HG03064 (cell line): ENCODE measurements around the gene DPP9.
"Not testable (repeated sequence)": the region's sequence is repeated elsewhere in the genome, so short reads cannot be mapped to it uniquely, and the experiment has no call there.

Experiments
- ATAC-seq: cut with Tn5 transposase; IDR thresholded peaks from one replicate; pipeline ENCODE4 v1.9.1; 2021; ENCODE audit warnings: low read depth; ENCODE audit not compliant: unreplicated experiment

The DPP9 gene

DNA sequence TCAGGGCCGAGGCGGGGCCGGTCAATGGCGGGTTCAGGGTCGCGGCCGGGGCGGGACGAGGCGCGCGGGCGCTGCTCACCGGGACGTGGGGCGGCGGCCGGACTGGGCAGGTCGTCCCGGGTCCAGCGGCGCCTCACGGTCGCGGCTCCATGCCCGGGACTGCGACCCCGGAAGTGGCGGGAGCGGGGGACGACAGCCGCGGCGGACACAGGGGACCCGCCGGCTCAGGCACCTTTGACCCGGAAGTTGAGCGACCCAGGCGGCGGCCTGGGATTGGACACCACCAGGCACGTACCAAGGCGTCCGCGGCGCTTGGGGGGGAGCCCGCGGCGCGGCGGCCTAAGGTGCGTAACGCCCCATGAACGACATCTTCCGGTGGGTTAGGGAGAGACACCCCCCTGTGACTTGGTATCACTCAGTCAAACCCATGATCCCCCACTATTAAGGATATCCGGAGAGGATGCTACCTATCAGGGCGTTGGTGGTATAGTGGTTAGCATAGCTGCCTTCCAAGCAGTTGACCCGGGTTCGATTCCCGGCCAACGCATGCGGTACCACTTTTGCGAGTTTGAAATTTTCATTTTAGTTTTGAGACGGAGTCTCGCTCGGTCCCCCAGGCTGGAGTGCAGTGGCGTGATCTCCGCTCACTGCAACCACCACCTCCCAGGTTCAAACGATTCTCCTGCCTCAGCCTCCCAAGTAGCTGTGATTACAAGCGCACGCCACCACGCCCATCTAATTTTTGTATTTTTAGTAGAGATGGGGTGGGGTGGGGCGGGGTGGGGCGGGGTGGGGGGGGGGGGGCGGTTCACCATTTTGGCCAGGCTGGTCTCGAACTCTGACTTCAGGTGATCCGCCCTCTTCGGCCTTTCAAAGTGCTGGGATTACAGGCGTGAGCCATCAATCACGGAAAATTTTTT, at the start of gene DPP9:
DPP9 (minus strand) TSS at position 248 of the 920 bp plus-strand sequence. CDS start 3,936 bp downstream, outside the sequence.
- ATAC-seq: peak; percentile 74

DNA sequence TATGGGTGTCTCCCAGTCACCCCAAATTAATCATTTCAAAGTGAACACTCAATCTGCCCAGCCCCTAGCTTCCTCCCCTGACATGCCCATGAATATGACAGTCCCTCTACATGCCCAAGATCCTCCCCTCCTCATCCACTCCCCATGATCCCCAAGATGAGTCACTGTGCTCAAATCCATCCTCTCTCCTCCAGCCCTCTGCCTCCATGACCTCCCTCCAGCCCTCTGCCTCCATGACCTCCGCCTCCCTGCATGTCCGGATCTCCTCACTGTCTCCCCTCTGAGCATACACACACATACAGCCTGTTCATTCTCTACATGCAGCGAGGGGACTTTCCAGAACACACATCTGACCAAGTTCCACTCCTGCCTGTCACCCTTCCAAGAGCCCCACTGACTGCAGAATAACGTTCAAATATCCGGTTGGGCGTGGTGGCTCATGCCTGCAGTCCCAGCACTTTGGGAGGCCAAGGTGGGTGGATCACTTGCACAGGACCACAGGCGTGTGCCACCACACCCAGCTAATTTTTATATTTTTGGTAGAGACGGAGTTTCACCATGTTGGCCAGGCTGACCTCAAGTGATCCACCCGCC, 49.5 kb upstream of the DPP9 start:
- no peak for ATAC-seq

DNA sequence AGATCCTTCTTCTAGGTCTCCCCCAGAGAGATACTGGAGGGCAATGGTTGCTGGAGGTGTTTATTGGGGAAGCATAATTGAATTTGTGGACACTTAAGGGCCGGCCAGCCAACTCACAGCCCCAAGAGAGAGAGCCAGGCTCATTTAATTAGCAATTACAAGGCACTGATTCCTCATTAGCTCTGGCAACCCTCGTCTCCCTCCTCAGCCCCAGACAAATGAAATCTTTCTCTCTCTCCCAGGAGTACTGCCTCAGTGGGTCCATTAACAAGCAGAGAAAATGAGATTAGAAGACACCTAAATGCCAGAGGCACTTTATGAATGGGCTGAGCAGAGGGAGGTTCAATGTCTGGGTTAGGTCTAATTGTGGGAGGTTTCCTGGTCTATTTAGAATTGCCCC, 48.9 kb upstream of the DPP9 start:
- no peak for ATAC-seq

DNA sequence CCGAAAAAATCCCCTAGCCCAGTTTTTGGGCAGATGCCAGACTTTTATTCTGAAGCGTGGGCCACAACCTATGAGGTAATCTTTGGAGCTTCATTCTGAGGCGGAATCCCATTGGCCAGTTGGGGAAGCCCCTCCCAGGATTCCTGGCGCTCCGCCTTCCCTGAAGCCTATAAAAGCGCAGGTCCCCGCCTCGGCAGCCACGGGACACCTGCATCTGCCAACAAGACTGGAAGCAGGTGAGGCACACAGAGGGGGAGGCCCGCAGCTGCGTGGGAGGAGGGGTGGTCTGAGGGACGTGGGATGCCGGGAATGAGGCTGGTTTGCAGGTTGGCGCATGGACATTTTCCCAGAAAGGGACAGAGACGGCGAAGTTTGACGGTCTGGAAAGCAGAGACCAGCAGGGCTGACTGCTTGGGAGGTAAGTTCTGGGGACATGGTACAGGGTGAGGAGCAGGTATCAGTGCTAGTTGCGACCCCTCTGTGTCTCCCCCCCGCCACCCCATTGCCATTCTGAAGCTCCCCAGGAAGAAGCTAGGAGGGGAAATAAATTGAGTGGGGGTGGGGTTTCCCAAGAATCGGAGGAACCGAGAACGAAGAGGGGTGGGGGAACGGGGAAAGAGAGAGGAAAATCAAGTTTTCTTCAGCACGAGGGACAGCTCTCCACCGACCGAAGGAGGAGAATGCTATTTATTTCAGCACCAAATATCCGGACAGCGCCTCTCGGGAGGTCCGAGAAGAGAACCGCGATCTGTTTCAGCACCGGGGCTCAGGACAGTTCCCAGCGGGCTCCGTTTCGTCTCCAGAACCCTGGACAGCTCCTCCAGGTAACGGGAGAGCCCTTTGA, 45.5 kb upstream of the DPP9 start:
- ATAC-seq: no peak

DNA sequence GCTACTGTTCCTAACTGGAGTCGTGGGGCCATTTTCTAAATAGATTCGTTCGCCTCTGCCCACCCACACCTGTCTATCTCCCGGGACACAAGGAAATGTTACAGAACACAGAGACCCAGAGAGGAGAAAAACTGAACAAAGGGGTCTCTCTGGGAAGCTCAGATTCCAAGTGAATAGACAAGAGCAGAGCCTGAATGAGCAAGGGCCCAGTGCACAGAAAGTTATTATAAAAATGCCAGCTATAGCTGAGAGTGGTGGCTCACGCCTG, 40.7 kb upstream of the DPP9 start:
- ATAC-seq: no peak

DNA sequence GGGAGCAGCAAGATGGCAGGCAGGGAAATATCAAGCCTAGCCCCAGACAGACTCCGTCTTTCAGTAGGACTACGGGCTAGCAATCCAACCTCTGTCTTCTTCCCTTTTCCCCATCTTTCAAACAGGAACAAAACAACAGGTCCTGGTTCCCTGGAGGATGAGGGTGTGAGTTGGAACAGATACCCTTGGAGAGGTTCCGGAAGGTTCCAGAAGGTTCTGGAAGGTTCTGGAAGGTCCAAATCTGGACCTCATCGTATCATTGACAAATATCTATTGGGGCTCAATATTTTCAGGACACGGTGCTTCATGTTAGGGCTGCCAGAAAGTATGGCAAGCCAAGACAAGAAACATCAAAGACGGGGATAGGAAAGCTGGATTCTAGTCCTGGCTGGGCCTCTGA, 39.4 kb upstream of the DPP9 start:
- no peak for ATAC-seq

DNA sequence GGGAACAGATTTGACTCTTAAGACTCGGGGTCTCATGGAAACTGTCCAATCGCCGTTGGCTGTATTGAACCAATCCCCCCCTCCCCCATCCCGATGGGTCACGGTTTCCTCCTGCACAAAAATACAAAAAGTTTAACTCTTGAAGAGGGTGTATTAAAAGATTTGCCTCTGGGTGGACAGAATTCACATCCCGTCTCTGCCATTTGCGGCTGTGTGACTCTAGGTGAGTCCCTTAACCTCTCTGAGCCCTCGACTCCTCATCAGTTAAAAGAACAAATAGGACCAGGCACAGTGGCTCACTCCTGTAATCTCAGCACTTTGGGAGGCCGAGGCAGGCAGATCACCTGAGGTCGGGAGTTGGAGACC, 36.6 kb upstream of the DPP9 start:
- ATAC-seq: no peak

DNA sequence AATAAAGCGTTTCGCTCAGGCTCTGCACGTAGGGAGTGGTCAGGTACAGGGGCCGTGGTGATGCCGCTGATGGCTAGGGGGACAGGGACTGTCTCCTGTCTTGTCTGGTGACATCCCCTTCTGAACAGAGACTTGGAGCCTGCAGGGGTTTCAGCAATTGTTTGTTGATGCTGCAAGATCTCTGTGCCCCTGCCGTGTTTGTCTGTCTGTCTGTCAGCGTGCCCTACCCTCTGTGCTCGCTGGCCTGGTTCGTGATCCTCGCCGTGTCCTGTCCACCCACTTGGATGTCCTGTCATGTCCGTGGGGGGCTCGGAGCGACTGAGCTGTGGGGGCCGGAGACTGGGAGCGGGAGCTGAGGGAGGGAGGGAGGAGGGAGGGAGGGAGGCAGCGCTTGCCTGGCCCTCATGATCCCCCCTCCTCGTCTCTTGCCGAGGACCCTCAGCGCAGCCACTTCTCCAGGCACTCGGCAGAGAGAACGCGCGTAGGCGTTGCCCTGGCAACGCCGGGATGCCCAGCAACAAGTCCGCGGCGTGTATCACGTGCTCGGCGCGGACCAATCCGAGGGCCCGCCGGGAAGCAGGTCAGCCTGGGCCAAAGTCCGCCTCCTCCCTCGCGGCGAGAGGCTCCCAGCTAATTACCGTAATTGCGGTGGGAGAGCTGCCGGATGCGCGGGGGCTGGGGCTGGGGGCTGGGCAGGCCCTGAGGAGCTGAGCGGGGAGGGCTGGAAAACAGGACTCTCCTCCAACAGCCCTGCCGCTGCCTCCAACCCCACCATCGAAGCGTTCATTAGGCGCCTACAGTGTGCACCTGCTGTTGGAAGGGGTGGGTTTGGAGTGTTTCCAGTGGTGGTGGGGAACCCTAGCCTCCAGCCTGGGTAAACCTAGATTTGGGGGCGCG, 36.0 kb upstream of the DPP9 start:
- no peak for ATAC-seq

DNA sequence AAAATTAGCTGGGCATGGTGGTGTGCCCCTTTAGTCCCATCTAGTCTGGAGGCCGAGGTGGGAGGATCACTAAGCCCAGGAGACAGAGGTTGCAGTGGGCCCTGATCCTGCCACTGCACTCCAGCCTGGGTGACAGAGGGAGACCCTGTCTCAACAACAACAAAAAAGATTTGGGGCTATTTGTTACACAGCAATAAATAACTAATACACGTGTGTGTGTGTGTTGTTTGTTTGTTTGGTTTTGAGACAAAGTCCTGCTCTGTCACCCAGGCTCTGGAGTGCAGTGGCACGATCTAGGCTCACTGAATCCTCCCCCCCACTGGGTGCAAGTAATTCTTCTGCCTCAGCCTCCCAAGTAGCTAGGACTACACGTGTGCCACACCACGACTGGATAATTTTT, 35.0 kb upstream of the DPP9 start:
- ATAC-seq: no peak

DNA sequence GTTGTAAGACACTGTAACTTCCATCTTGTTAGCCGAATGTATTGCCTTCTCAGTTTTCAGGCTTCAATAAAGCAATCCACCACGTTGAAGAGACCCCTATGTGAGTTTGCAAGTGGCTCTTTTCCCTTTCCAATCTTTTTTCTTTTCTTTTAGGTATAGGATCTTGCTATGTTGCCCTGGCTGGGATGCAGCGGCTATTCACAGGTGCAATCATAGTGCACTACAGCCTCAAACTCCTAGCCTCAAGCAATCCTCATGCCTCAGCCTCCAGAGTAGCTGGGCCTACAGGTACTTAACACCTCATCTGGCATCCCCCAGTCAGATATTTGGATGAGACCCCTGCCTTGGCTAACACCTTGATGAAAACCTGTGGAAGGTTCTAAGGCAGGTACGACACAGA, 34.4 kb upstream of the DPP9 start:
- ATAC-seq: no peak

DNA sequence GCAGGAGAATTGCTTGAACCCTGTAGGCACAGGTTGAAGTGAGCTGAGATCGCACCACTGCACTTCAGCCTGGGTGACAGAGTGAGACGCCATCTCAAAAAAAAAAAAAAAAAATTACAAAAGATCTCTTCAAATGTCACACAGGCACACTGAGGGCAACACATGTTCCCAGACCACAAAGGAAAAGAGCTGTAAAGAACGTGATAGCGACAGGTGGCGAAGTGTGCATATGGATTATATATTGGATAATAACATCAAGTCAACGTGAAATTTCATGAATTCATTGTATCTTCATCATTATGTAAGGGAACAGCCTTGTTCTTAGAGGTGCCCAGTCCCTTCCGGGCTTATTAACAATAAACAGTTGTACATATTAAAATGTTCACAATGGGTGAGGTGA, 31.8 kb upstream of the DPP9 start:
- ATAC-seq: no peak

DNA sequence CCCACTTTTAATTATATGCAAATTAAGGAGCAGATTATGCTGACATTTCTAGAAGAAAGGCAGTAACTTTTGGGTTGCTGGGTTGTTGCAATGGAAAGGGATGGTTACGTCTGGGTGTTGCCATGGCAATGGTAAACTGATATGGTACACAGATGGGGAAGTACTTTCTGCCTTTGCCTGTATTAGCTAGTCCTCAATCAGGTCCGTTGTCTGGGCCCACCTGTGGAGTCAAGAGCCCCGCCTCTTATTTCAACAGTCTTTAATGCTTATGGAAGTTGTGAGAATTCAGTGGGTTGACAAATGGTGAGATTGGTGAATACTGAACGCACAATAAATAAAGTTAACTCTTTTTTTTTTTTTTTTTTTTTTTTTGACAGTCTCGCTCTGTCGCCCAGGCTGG, 30.6 kb upstream of the DPP9 start:
- ATAC-seq: no peak

DNA sequence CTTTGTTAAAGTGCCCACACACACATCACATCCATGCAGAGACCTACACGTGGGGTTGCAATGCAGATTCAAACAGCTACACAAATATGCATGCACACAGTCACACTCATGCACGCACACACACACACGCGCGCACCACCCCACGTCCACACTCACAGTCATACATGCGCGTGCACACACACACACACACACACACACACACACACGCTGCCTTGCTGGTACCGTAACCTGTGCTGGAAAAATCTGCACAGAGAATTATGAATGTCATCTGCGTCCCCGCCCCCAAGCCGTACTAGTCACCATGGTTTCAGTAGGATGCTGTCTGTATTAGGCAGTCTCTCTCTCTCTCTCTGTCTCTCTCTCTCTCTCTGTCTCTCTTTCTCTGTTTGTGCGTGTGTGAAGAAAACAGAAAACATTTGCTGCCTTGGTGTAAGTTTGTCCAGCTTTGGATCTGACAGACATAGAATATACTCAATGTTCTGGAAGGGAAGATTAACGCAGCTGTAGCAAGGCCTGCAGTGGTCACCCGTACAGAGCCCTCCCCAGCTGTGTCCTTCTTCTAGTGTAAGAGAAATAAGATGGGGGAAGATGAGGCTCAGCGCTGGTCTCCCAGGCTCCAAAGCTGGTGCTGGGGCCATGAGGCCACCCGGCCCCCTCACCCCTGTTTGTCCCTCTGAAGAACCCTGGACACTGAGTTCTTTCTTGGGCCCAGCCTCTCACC, 26.4 kb upstream of the DPP9 start:
- ATAC-seq: no peak

DNA sequence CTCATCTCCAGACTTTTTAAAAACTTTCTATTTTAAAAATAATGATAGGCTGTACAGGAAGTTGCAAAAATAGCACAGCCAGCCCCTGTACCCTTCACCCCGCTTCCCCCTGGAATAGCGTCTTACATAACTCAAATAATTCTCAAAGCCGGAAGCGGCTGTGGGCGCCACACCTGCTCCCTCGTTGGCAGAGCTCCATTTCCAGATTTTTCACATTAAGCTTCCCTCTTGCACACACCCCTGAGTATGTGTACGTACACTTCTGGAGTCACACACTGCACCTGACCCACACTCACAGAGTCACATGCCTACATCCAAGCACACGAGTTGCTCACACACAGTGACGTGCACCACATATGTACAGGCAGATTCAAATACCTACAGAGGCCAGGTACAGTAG, 24.9 kb upstream of the DPP9 start:
- ATAC-seq: no peak

DNA sequence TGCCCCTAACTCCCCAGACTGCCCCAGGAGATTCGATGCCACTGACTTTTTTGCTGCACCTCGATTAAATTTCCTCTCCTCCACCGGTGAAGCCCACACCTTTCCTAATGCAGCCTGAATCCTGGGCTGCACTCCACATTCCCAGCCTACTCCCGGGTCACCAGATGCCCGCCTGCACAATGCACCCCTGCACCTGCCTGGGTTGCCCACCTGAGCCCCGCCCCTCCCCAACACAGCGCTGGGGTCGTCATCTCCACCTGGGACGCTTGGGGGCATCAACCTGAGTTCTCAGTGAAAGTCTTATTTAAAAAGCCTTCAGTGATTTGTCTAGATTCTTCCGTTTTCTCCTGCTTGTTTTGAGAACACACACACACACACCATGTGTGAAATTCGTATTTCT, 24.5 kb upstream of the DPP9 start:
- ATAC-seq: no peak

DNA sequence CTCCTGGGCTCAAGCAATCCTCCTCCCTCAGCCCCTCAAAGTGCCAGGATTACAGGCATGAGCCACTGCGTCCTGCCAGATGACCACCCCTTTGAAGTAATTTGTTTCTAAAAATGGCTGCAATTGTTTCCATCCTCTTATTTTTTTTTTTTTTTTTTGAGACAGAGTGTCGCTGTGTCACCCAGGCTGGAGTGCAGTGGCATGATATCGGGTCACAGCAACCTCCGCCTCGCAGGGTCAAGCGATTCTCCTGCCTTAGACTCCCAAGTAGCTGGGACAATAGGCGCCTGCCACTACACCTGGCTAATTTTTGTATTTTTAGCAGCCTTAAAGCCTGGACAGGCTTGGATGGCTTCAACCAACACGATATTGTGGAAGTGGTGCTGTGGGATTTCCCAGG, 22.3 kb upstream of the DPP9 start:
- no peak for ATAC-seq

DNA sequence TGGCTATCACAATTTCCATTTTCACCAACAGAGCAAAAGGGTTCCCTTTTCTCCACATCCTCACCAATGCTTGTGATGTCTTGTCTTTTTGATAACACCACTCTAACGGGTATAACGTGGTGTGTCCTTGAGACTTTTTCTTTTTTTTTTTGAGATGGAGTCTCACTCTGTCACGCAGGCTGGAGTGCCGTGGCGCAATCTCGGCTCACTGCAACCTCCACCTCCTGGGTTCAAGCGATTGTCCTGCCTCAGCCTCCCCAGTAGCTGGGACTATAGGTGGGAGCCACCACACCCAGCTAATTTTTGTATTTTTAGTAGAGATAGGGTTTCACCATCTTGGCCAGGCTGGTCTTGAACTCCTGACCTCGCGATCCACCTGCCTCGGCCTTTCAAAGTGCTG, 21.5 kb upstream of the DPP9 start:
- ATAC-seq: not testable (repeated sequence)

DNA sequence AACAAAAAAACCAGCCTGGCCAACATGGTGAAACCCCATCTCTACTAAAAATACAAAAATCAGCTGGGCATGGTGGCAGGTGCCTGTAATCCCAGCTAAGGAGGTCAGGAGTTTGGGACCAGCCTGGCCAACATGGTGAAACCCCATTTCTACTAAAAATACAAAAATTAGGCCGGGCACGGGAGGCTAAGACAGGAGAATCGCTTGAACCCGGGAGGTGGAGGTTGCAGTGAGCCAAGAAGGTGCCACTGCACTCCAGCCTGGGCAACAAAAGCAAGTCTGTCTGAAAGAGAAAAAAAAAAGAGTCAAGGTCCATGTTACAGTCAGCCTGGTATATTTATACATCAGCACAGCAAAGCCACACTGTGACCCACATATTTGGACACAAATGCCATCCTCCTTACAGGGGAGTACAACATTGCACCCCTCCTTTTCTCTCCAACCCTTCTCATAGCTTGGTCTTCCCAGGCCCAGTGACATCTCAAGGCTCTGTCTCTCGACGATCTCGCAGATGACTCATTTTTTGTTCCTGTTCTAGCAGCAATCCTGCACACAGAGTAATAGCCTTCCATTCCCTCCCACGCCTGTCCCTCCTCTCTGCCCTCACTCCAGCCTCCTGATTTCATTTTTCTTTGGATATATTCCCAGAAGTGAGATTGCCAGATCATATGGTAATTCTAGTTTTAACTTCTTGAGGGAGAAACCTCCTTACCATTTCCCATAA, 21.0 kb upstream of the DPP9 start:
- no peak for ATAC-seq
